Esophagus mucosa (tissue), 1 donor: ENCODE measurements around the gene CIT. TPM values are rescaled to one million over a fixed set of nuclear protein-coding genes. Genes with fewer than 3 reads are reported as not detected.

Experiments used
- ATAC-seq: fragments of 200-7000 bp; cut with Tn5 transposase; one replicate; pipeline ENCODE4 v1.9.1; 2020
- total RNA-seq: library from RNA; stranded (reverse); gene quantifications from one replicate; pipeline ENCODE4 v1.2.4, GENCODE V29; 2023
- donor health status: DM: yes; HTN: yes; CAD: no.

The CIT gene
- total RNA-seq, 1 donor from 2014 or later, result 14.5 TPM

- no peak for ATAC-seq
Measured at GRCh38 chr12:119797090-119797489, 80.0 kb downstream of the CIT start.

GRCh38 chr12:119796292-119796691 is 80.8 kb downstream of the CIT start:
- ATAC-seq, result no peak

DNA sequence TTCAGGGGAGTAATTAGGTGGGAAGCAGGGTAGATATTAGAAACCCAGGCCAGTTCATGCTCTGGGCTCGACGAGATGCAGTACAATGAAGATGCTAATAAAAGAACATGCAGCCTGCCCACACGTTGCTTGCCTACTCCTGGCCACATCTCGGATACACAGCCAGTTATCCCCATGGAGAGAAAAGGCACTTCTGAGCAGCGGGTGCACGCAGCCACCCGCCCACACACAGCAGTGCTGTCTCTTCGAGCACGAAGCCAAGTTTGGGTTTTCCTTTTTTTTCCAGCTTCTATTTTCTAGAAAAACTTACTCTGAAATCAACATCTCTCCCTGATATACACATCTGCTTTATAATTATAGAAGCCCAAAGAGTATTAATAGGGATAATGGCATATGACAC is 85.7 kb downstream of the CIT start:
- ATAC-seq, result no peak

DNA sequence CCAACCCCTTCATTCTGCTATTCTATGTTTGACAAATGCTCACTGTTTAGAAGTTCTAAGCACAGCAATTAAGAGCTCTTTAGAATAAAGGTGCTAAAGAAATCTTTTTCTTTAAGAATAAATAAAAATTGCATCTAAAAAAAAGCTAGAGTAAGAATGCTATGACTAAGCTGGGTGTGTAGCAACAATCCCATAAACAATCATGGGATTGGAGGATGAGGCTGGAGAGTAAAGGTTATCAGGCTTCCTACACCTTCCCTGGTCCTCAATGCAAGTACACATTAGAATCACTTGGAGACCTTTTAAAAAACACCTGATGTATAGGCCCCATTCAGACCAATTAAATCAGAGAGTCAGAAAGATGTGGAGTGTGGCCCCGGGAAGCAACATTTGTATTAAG is 88.3 kb downstream of the CIT start:
- ATAC-seq, result no peak

DNA sequence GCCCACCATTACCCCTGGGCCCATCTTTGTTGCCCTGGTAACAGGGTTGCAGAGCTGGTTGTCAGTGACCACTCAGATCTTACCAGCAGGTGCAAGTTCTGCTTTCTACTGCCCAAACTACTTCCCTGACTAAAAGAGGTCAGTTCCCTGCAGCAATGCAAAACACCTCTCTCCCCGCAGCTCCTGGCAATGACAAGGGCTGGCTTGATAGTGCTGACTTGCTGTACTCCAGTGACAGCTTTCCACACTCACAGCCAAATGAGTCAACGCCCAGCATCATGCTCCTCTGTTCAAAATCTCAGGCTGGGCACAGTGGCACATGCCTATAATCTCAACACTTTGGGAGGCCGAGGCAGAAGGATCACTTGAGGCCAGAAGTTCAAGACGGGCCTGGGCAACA is 90.6 kb downstream of the CIT start:
- ATAC-seq, result no peak

- ATAC-seq, result no peak
Measured at GRCh38 chr12:119784673-119785072, 92.4 kb downstream of the CIT start.

GRCh38 chr12:119783787-119784186 is 93.3 kb downstream of the CIT start:
- no peak for ATAC-seq

- ATAC-seq, result no peak
Measured at GRCh38 chr12:119781804-119782203, 95.3 kb downstream of the CIT start.

DNA sequence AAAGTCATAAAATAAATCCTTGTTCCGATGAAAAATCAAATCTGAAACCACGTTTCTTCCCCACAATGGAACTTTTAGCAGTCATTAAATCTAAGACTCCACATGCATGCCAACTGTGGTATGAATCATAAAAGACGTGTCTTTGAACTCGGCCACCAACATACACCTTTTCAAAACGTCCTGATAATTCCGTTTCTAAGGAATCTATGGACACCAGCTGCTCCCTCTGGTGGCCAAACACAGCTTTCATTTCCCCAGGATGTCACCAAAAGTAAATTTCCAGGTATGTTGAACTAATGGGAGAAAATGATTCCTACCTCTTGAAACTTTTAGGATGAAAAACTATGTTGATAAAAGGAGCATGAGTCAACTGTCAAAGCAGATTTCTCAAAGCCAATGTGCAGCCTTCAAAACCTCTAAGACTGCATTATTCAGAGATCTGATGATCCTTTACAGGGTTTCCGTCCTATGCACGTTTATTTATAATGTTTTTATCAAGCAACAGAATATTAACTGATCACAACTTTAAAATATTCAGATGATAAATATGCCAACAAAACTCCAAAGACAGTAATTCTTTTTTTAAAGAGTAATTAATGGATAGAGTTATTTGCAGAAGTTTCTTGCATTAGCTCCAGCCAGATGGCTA is 96.2 kb downstream of the CIT start:
- peak; percentile 59 for ATAC-seq

GRCh38 chr12:119775246-119775895 is 101.7 kb downstream of the CIT start:
- no peak for ATAC-seq

GRCh38 chr12:119772431-119772830 is 104.7 kb downstream of the CIT start:
- ATAC-seq, result no peak

GRCh38 chr12:119770146-119770545 is 107.0 kb downstream of the CIT start:
- ATAC-seq, result no peak

GRCh38 chr12:119762619-119763018 is 114.5 kb downstream of the CIT start:
- no peak for ATAC-seq

- ATAC-seq, result no peak
Measured at GRCh38 chr12:119758722-119759121, 118.4 kb downstream of the CIT start.

DNA sequence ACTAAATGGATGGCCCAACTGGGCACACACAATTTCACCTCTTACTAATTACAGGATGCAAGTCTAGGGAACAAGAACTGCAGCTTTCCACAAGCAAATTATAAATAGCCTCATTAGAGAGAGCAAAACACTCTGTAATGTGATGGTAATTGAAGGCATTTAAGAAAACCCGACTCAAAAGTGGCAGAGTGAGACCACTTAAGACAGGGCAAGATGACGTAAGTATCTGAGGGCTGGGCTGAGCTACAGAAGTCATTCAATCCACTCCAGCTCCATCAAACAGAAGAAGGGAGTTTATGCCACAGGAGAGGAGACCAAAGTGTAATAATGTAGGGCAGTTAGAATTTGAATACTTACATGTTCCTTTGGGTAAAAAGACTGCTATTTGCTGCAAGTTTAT is 118.9 kb downstream of the CIT start:
- ATAC-seq, result no peak

- ATAC-seq, result no peak
Measured at GRCh38 chr12:119751961-119752360, 125.2 kb downstream of the CIT start.

DNA sequence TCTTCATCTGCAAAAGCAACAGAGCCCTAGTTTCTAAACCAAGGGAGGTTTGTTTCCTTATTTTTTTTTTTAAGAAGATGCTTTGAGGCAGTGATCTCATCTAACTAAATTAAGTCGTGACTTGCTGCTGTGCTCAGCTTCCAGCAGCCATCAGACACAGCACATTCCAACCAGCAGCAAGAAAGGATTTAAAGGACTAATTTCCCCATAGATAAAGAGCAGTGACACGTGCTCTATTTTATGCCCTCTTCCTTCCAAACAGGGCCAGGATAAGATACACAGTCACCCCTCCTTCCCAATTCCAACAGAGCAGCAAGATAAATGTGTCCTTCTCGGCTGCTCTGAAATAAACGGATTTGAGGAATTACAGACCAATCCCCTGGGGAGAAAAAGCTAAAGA is 127.5 kb downstream of the CIT start:
- ATAC-seq, result no peak

DNA sequence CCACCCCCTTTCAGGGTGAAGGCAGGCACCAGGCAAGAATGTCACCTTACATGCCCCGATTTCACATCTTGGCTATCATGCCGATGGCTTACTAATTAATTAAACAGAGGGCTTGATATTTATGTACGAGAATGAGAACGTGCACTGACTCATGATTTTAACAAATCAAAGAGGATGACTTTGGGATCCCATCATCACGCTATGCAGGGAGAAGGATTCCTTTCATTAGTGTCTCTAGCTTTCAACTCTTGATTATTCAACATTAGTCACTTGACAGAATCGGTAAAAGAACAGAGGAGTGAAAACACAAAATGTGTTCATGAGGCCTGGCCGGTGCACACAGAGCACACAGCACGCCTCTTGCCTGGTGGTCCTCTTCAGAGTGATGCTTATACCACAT is 128.6 kb downstream of the CIT start:
- no peak for ATAC-seq

DNA sequence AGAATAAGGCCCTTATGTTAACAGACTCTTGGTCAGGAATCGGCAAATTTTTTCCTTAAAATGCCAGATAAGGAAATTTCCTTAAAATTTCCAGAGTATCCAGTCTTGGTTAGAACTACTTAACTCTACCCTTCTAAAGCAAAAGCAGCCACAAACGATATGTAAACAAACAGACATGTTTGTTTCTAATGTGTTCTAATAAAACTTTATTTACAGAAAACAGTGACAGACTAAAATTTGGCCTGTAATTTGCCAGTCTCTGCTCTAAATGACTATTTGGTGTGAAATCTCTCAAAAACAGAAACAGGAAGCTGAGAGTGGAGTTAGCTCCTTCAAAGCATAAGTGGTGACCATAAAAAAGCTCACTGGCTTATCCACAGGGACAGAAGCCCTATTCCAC is 131.0 kb downstream of the CIT start:
- ATAC-seq, result no peak

DNA sequence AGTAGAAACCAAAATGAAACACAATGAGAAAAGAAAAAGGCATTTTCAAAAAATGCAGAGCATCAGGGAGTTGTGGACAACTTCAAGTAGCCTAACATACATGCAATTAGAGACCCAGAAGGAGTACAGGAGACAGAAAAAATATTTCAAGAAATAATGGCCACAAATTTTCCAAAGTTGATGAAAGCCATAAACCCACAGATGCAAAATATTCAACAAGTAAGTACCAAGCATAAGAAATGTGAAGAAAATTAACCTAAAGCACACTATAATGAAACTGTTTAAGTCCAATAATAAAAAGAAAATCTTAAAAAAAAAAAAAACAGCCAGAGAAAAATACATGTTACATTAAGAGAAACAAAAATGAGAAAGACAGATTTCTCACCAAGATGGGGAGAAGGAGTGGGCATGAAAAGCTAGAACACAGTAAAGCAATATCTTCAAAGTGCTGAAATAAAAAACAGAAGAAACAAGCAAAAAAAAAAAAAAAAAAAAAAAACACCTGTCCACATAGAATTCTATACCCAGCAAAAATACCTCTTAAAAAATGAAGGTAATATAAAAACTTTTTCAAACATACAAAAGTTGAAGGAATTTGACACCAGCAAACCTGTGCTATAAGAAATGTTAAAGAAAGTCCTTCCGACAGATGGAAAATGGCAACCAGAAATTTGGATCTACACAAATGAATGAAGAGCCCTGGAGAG is 132.1 kb downstream of the CIT start:
- no peak for ATAC-seq

GRCh38 chr12:119742700-119743099 is 134.4 kb downstream of the CIT start:
- no peak for ATAC-seq

DNA sequence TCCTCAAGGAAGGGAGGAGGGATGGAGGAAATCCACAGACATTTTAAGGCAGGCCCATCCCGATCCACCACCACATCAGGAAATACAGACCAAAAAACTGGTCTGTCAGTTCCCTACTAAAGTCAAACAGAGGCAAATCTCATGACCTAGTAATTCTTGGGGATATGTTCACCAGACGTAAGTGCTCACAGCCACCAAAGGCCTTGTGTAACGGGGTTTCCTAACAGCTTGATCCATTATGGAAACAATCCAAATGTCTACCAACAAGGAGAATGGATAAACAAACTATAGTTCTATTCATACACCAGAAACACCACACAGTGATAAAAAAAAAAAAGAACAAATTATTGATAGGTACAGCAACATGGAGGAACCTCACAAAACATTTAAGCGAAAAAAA is 136.3 kb downstream of the CIT start:
- no peak for ATAC-seq

DNA sequence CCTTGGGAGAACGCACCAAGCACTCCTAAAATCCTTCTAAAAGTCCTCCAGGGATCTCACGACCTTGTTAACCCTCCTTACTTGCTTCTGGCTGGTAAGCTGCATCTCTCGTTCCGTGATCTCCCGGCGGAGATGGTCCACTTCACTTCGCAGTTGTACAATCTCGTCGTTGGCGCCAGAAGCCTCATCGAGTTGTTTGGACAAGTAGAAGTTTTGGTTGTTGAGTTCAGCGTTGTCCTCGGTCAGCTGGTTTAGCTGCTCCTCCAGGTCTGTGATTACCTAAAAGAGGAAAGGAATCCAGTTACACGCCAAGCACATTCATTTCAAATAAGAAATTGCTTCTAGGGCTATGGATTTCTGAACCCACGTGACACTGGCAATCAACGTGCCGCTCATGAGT is 142.0 kb downstream of the CIT start:
- no peak for ATAC-seq

- no peak for ATAC-seq
Measured at GRCh38 chr12:119730381-119730780, 146.7 kb downstream of the CIT start.
